Right lobe of liver (tissue), 6 donors: ENCODE results near the gene CHN1. TPM values are rescaled to one million over a fixed set of nuclear protein-coding genes. Genes with fewer than 3 reads are reported as not detected.

Experiments
- ATAC-seq, 4 donors: fragments of 200-7000 bp; cut with Tn5 transposase; one replicate each; pipeline ENCODE4 v1.9.1; 2020; ENCODE audit warnings: mild to moderate bottlenecking in 4 of 4, moderate library complexity in 4 of 4
- DNase-seq, 3 donors: peaks; one replicate each; pipeline ENCODE4 v3.0.0-alpha.2; 2020
- H3K27ac ChIP-seq, 3 donors: fragments of 200-600 bp; one replicate each; pipeline ENCODE4 v1.8.0; 2022
- H3K27me3 ChIP-seq, 2 donors: fragments of 200-600 bp; one replicate each; pipeline ENCODE4 v1.8.0; 2022
- H3K36me3 ChIP-seq, 4 donors: fragments of 200-600 bp; sonication (generic) in 1 of 4; one replicate each; pipeline versions ENCODE4 v1.5.1 to v1.8.0; 2017 to 2022; ENCODE audit warnings: control low read depth in 1 of 4
- H3K4me1 ChIP-seq, 4 donors: fragments of 200-600 bp; sonication (generic) in 1 of 4; one replicate each; pipeline versions ENCODE4 v1.5.1 to v1.8.0; 2017 to 2022; ENCODE audit warnings: control low read depth in 1 of 4
- H3K4me3 ChIP-seq, 3 donors: fragments of 200-600 bp; one replicate each; pipeline ENCODE4 v1.8.0; 2022
- H3K9me3 ChIP-seq, 4 donors: fragments of 200-600 bp; sonication (generic) in 1 of 4; one replicate each; pipeline versions ENCODE4 v1.5.1 to v1.8.0; 2017 to 2022; ENCODE audit warnings: control low read depth in 1 of 4
- POLR2A ChIP-seq: fragments of 450-650 bp; IDR thresholded peaks from one replicate; pipeline ENCODE4 v1.6.1; 2017; ENCODE audit warnings: antibody characterized with exemption, mild to moderate bottlenecking
- WGBS: methylation state at CpG from one replicate; pipeline ENCODE4 v1.1.6; 2018; ENCODE audit warnings: low coverage, low lambda C conversion rate; ENCODE audit not compliant: insufficient coverage; ENCODE audit errors: missing lambda C conversion rate; 5-methylcytosine and 5-hydroxymethylcytosine counted together
- intact Hi-C, 2 donors: fragments of 100-400 bp; cut with DNase I; formaldehyde crosslinking; loops; one replicate each; pipeline versions ENCODE4 v1.11.2 to v1.14.1; 2022
- total RNA-seq, 6 experiments: library from RNA; depleted of rRNA in 2 of 6; stranded (reverse); fragments of >200 nt in 2 of 6; fragmentation: NEBNext Ultra II Directional in 3 of 6; extraction: Animal tissue kit (Norgen Biotek cat#: 25700) in 3 of 6; gene quantifications; one replicate each; pipeline versions ENCODE4 v1.1.0 to v1.2.4, GENCODE V29; 2016 to 2023
- TF ChIP-seq, protein P1 (sequence below), 4 donors: fragments of 200-600 bp in 3 of 4; fragments of 450-650 bp in 1 of 4; IDR thresholded peaks; one replicate each; pipeline versions ENCODE4 v1.5.1 to v1.8.0; 2016 to 2022; ENCODE audit warnings: antibody characterized with exemption in 4 of 4, mild to moderate bottlenecking in 2 of 4
- donor health status: DM: no; HTN: yes; CAD: no.
- donor health status: DM: no; HTN: no; CAD: no.
- donor health status: DM: no; HTN: no; CAD: no.
- donor health status: DM: no; HTN: yes; CAD: no.
- donor health status: DM: no; HTN: yes; CAD: no.

CHN1 gene
- total RNA-seq, 6 experiments from 2014 or later, result 1.0 to 2.8 (median 1.4) TPM

DNA sequence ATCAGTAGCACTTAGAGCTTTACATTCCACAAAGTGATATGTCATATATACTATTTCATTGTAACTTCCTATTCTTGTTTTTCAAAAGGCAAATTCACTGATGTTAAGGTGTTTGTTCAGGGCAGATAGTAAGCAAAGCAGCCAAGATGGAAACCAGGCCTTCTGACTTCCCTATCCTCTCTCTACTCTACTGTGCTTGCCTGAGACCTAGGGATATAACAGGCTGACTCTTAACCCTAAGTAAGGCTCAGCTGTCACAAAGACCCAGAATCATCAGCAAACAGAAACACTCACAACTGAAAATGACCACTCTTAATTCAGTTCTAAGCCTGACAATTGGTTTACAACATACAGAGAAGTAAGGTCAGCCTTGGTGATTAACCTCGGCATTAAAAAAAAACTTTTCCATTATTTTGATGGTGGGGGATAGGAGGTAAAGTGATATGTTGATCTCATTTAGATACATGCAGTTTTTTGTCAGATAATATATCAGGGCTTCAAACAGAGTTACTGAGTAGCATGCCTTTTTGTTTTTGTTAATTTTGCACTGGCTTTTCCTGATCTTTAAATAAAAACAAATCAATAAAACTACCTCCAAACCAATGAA lies 145.5 kb downstream of the CHN1 start:
- Histone ChIP-seq H3K27me3 (no peaks in the 10 kb centered on the region), H3K9me3 (no peaks in the 10 kb centered on the region), H3K36me3 (no peaks in the 10 kb centered on the region), H3K4me3 (no peak overlapping the region), H3K4me1 (no peaks in the 10 kb centered on the region), H3K27ac (no peak overlapping the region)
- 86% methylated on average over 1 of the region's 1 CpG for WGBS
- TF ChIP-seq, protein P1, sequence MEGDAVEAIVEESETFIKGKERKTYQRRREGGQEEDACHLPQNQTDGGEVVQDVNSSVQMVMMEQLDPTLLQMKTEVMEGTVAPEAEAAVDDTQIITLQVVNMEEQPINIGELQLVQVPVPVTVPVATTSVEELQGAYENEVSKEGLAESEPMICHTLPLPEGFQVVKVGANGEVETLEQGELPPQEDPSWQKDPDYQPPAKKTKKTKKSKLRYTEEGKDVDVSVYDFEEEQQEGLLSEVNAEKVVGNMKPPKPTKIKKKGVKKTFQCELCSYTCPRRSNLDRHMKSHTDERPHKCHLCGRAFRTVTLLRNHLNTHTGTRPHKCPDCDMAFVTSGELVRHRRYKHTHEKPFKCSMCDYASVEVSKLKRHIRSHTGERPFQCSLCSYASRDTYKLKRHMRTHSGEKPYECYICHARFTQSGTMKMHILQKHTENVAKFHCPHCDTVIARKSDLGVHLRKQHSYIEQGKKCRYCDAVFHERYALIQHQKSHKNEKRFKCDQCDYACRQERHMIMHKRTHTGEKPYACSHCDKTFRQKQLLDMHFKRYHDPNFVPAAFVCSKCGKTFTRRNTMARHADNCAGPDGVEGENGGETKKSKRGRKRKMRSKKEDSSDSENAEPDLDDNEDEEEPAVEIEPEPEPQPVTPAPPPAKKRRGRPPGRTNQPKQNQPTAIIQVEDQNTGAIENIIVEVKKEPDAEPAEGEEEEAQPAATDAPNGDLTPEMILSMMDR (IDR thresholded peaks at IDR 0.05), result no peak
- no peak for TF ChIP-seq POLR2A
- intact Hi-C loops, result no loop called here
- ATAC-seq (no peak), DNase-seq (no peak)

DNA sequence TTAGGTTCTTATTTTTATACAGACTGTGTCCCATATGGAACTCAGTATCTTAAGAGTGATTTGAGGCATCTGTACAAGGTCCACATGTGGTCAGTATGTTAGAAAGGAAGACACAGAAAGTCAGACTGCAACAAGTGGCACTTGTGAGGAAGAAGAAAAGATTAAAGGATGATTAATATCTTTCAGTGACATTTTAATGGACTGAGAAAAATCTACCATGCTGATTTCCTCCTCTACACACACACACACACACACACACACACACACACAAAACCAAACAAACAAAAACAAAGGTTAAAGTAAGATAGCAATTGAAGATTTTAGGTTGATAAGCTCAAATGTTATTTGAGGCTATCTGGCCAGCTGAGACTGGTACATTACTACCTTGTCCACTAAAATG lies 146.4 kb downstream of the CHN1 start:
- H3K27ac ChIP-seq, result no peak overlapping the region
- no peak for ATAC-seq
- no peaks in the 10 kb centered on the region for H3K36me3 ChIP-seq
- TF ChIP-seq, protein P1 (IDR thresholded peaks at IDR 0.05), result no peak
- TF ChIP-seq POLR2A, result no peak
- no peak for DNase-seq
- H3K4me1 ChIP-seq, result no peaks in the 10 kb centered on the region
- intact Hi-C loops, result no loop called here
- no peaks in the 10 kb centered on the region for H3K27me3 ChIP-seq
- H3K9me3 ChIP-seq, result no peaks in the 10 kb centered on the region
- H3K4me3 ChIP-seq, result no peak overlapping the region

DNA sequence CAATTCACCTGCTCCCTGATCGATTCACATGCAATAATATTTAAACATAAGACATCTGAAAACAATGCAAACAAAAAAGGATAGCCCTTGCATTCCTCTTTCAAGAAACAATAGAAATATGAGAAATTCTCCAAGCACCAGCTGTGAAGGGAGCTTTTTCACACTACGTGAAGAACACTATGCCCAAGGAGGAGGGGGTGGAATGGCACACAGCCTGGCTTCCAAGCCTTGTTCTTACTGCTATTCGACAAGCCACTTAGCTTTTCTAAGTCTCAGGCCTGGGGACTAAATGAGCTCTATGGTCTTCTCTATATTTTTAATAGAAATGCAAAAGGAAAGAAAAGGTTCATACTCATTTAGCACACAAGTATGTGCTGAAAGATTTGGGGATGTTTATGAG lies 148.7 kb downstream of the CHN1 start:
- TF ChIP-seq POLR2A, result no peak
- TF ChIP-seq, protein P1 (IDR thresholded peaks at IDR 0.05), result no peak
- intact Hi-C loops, result no loop called here
- Histone ChIP-seq H3K27me3 (no peaks in the 10 kb centered on the region), H3K4me1 (no peaks in the 10 kb centered on the region), H3K36me3 (no peaks in the 10 kb centered on the region), H3K27ac (no peak overlapping the region), H3K4me3 (no peak overlapping the region), H3K9me3 (no peaks in the 10 kb centered on the region)
- WGBS, result 82% methylated on average over 3 of the region's 3 CpGs
- ATAC-seq (no peak), DNase-seq (no peak)

DNA sequence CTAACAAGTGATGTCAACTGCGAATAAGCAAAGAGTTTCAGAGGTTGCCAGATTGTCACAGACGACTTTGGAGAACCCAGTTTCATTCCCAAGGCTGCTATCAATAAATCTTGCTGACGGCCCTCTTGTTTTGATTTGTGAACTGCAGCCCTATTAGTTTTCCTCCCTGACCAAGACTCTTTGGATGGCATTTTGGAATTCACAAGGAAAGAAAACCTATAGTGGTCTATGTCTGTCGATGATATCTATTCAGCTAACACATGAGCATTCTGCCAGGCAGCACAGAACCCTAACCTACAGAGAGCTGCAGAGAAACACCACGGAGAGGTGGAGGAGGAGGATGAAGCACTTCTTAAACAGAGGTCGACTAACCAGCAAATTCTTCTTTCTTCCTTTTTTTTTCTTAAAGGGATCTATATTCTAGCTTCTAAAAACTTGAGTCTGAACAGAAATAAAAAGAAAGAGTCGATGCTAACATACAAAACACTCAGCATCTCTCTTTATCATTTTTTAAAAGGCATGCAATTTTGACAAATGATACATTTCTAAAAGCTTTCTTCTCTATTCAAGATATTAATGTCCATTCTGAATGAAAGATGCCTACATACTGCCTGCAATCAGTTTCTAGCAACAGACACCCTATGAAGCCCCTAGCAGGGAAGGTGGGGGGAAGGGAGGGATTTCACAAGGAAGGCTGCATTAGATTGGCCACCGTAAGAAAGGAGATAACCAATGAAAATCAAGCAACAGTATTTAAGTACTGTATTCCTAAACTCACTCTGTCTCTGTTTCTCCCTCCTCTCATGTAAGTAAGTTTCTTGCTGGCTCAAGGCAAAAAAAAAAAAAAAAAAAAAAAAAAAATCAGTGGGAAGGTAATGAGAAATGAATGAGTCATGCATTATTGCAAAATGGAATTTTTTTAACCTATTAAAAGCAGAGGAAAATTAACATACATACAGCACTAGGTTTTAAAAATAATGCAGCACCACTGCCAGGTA lies 157.9 kb downstream of the CHN1 start:
- no peak overlapping the region for H3K27ac ChIP-seq
- WGBS, result 40% methylated on average over 8 of the region's 8 CpGs
- no peak overlapping the region for H3K4me3 ChIP-seq
- H3K9me3 ChIP-seq, result no peaks in the 10 kb centered on the region
- DNase-seq, result no peak
- no peaks in the 10 kb centered on the region for H3K27me3 ChIP-seq
- no peaks in the 10 kb centered on the region for H3K36me3 ChIP-seq
- TF ChIP-seq, protein P1 (IDR thresholded peaks at IDR 0.05), result no peak
- no peak for TF ChIP-seq POLR2A
- no peaks in the 10 kb centered on the region for H3K4me1 ChIP-seq
- ATAC-seq, result no peak
- intact Hi-C loops, result no loop called here
